ENCODE data around the gene SLC24A4.

The SLC24A4 gene

GRCh38 chr14:92317511-92317910, 5.5 kb upstream of the SLC24A4 start:
- DNase-seq, result no peak

GRCh38 chr14:92321701-92322100, 1.3 kb upstream of the SLC24A4 start:
- DNase-seq, result no peak

DNA sequence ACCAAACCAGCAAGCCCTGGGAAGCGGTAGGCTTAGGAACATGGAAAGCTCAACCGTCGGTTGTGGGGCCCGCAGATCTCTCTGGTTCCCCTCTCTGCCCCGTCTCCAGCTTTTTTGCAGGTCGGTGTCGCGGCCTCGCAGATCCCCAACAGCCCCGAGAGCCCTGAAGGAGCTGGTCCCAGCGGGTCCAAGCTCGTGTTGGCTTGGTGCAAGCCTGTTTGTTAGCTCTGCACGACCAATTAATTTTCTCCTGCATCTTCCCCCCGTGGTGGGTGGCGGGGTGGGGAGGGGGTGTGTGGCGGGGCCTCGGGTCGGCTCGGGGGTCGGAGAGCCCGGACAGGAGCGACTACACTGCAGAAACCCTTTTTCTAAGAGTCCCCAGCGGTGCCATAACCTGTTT, 449 bp upstream of the SLC24A4 start:
- DNase-seq, result no peak

DNA sequence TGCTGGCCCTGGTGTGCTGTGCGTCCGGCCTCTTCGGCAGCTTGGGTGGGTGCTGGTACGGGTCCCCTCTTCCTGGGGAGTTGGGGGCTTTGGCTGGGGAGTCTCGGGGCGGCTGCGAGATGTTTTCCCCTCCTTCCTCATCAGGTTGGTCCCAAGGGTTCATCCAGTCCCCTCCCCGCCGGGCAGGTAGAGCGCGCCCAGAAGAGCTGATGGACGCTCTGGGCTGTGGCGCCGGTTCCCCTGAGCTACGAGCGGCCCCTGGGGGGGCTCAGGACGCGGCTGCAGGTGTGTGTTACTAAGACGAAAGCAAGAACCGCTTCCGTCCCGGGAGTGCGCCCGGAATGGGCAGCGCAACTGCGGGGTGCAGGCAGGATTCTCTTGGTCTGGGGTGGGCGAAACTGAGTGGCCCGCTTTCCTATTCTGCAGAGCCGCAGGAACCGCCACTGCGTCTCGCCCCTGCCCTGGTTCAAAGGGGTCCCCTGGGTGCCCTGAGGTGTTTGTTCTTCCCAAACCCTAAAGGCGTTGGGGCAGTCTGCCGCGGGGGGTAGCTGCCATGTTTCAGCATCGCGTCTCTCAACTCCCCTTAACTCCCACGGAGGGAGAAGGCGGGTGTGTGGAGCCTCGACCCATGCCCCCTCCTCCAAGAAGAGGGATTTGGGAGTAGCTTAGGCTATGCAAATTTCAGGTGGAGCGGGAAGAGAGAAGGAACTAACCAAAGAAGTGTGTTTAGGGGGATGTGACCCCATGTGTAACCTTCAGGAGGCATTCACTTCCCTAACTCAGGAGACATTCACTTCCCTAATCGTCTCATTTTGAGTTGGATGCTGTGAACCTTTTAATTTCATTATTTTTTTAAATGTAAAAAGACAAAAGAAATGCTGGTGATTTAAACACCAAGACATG, 1.2 kb downstream of the SLC24A4 start:
- no peak for DNase-seq

DNA sequence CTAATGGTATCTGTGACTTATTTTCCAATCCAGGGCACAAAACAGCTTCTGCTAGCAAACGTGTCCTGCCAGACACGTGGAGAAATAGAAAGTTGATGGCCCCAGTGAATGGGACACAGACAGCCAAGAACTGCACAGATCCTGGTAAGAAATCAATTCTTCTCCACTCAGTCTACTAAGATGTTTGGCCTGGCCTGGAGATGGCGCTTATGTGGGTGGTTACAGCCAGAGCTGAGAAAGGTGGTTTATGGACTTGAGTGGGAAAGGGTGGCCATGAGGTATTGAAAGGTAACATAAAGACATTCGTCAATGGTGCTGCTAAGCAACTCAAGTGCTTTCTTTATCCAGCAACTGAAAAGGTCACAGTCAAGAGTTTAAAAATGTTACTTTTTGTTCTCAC, 2.9 kb downstream of the SLC24A4 start:
- DNase-seq, result no peak

- no peak for DNase-seq
Observed at GRCh38 chr14:92328664-92329255, 5.8 kb downstream of the SLC24A4 start.

- no peak for DNase-seq
Observed at GRCh38 chr14:92334050-92334449, 11.1 kb downstream of the SLC24A4 start.

GRCh38 chr14:92336363-92336762, 13.4 kb downstream of the SLC24A4 start:
- no peak for DNase-seq

GRCh38 chr14:92339426-92339825, 16.5 kb downstream of the SLC24A4 start:
- no peak for DNase-seq

- DNase-seq, result no peak
Observed at GRCh38 chr14:92340071-92340470, 17.1 kb downstream of the SLC24A4 start.

DNA sequence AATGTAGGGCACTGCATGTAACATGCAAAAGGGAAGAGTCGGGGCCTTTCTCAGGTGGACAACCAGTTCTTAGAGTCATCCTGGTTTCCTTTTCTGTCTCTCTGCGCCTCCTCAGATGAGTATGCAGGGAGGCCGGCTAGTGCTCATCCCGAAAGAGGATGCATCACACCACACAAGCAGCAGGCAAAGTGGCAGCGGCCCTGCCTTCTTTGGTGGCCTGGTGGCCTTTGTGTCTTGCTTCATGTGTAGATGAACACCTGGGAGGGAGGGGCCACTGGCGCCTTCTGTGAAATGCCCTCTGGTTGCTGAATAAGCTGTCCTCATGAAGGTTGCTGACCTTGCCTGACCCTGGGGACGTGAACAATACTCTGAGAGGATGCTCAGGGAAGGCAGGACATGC, 18.0 kb downstream of the SLC24A4 start:
- DNase-seq, result no peak

GRCh38 chr14:92341791-92342190, 18.8 kb downstream of the SLC24A4 start:
- DNase-seq, result no peak

GRCh38 chr14:92348154-92348553, 25.2 kb downstream of the SLC24A4 start:
- DNase-seq, result no peak

DNA sequence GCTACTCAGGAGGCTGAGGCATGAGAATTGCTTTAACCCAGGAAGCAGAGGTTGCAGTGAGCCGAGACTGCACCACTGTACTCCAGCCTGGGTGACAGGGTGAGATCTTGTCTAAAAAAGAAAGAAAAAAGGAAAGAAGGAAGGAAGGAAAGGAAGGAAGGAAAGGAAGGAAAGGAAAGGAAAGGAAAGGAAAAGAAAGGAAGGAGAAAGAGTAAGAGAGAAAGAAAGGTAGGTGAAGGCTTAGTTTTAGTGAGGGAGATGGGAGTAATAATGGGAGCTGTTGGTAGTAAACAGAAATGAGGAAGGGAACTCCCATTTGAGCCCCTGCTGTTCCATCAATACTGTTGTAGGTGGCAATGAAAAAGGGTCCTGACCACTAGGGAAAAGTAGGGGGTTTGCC, 28.8 kb downstream of the SLC24A4 start:
- no peak for DNase-seq

DNA sequence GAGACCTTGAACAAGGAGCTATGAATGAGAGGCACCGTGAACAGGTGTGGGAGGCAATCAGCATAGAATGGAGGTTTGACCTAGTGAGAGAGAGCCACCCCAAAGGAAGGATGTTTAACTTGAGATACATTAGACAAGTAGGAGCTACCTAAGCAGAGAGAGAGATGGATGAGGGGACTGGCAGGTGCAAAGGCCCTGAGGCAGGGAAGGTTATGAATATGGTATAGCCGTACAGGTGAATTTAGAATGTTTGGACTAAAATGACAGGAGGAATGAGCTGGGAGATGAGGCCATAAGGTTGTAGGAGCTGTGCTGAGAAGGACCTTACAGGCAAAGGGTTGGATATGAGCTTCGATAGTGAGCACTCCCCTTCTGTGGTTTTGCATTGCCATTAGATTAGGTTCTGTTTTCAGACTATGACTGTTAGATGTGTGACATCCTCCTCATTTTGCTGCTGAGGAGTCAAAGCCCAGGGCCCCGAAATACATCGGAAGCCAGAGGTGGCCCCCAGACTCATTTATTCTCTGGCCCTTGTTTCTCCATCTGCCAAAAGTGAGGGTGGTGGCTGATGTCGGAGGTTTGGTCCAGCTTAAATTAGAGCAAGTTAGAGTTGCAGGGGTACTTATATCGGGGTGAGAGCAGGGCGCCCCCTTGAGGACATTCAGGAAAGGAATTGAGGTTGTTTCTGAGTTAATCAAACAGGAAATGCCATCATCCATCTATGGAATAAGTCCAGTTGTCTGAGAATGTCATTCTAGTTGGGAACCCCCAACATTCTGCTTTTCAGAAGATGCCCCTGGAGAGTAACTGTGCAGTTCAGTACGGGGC, 29.4 kb downstream of the SLC24A4 start:
- no peak for DNase-seq

DNA sequence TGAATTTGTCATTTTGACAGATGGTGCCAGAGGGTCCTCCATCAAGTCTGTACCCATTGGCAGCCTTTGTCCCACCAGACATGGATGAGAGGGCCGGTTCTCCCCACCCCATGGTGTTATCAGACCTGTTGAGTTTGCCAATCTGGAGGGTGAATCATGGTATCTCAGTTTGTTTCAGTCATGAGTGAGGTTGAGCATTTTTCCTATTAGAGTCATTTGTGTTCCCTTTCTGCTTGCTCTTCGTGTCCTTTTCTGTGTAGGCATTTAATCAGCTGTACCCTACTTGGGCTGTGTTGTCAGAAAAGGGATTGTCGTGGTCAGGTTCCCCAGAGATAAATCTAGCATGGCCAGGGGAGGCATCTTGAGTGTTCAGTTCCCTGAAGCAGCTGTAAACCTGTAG, 30.5 kb downstream of the SLC24A4 start:
- no peak for DNase-seq

GRCh38 chr14:92356677-92357076, 33.7 kb downstream of the SLC24A4 start:
- DNase-seq, result no peak

- DNase-seq, result no peak
Observed at GRCh38 chr14:92360651-92361370, 37.8 kb downstream of the SLC24A4 start.

GRCh38 chr14:92362781-92363235, 39.8 kb downstream of the SLC24A4 start:
- DNase-seq, result no peak

DNA sequence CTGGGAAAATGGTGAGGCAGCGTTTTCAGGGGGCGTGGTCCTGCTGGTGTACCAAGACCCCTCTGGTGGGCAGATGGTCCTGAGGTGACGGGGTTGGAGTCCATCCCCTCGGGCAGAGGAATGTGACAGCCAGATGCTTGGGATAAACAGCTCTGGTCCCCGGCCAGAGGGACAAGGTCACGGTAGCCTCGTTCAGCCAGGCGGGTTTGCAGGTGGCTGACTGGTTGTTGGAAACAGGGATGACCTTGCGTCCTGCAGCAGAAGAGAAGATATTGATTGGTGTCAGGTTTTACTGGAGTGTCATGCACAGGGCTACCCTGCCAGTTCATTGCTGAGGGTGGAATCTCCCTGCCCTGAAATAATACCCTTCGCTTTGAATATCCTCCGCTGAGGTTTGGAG, 43.3 kb downstream of the SLC24A4 start:
- no peak for DNase-seq

DNA sequence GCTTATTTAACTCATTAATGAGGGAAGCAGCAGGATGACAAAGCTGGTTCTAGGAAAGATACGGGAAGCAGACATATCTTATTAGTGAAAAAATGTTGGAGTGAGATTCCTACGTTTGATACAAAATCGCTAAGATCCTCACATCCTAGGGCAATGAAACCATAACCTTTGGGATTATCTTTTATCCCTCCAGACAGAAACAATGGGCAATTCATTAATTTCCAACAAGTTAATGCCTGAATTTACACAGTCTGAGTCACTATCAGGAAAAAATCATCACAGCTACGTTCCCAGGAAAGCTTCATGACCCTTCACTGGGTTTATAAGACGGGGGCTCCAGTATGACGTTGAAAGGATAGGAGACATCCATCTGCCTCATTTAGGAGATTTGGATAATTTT, 45.0 kb downstream of the SLC24A4 start:
- no peak for DNase-seq

- DNase-seq, result no peak
Observed at GRCh38 chr14:92369097-92369496, 46.1 kb downstream of the SLC24A4 start.

DNA sequence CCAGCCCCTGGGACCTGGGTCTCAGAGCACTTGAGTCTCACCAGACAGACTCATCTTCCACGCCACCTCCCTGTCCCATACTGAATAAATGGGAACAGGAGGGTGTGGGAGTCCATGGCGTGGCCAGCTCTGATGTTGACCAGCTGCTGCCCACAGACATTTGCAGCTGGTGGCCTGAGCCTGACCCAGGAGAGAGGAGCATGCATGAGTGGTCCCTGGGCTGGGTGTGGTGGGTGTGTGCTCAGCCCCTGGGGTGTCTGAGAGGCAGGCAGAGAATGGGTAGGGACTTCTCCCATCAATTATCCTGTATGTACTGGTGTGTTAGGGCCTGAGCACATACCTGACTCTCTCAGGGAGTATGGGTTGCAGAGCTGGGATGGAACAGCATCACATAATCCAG, 49.3 kb downstream of the SLC24A4 start:
- no peak for DNase-seq
